ENCODE measurements around the gene BPIFB4. TPM values are rescaled to one million over a fixed set of nuclear protein-coding genes. Genes with fewer than 3 reads are reported as not detected.

BPIFB4 gene
- total RNA-seq, 1 experiment from 2014 or later, result not detected

DNA sequence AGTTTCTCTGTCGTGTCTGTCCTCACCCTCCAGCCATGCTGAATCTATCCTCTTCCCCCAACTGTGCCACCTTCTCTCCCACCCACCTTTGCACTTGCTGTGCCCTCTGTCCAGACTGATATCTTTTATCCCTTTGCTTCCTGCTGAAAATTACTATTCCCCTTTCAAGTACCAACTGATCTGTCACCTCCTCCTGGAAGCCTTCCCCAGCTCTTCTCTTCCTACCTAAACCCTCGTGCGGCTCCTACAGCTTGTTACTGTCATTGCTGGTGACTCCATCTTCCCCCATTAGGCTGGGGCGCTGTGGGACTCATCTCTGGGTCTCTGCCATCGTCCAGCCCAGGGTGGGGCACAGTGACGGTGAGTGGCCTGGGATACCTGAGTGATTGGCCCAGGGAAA, 46.9 kb upstream of the BPIFB4 start:
- no peak overlapping the region for H3K4me3 Mint-ChIP-seq (ENCODE audit: low read depth, unreplicated experiment)
- no peak overlapping the region for H3K27ac Mint-ChIP-seq (ENCODE audit: unreplicated experiment)
- CTCF ChIA-PET, result no interaction called here
- intact Hi-C loops (cut with micrococcal nuclease; ENCODE audit: unreplicated experiment), result no loop called here
- no peak for DNase-seq
- no peaks in the 10 kb centered on the region for H3K4me1 Mint-ChIP-seq (ENCODE audit: low read depth, unreplicated experiment)
- no peaks in the 10 kb centered on the region for H3K9me3 Mint-ChIP-seq (ENCODE audit: low read depth, unreplicated experiment)
- TF ChIP-seq, protein P1, sequence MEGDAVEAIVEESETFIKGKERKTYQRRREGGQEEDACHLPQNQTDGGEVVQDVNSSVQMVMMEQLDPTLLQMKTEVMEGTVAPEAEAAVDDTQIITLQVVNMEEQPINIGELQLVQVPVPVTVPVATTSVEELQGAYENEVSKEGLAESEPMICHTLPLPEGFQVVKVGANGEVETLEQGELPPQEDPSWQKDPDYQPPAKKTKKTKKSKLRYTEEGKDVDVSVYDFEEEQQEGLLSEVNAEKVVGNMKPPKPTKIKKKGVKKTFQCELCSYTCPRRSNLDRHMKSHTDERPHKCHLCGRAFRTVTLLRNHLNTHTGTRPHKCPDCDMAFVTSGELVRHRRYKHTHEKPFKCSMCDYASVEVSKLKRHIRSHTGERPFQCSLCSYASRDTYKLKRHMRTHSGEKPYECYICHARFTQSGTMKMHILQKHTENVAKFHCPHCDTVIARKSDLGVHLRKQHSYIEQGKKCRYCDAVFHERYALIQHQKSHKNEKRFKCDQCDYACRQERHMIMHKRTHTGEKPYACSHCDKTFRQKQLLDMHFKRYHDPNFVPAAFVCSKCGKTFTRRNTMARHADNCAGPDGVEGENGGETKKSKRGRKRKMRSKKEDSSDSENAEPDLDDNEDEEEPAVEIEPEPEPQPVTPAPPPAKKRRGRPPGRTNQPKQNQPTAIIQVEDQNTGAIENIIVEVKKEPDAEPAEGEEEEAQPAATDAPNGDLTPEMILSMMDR (IDR thresholded peaks at IDR 0.05; ENCODE audit: unreplicated experiment), result no peak
- peaks cover 4% of the 10 kb centered on the region for H3K27me3 Mint-ChIP-seq (ENCODE audit: unreplicated experiment)
- no peaks in the 10 kb centered on the region for H3K36me3 Mint-ChIP-seq (ENCODE audit: insufficient read depth, unreplicated experiment)
- no TSS peak for BruUV-seq (replicated peaks)

DNA sequence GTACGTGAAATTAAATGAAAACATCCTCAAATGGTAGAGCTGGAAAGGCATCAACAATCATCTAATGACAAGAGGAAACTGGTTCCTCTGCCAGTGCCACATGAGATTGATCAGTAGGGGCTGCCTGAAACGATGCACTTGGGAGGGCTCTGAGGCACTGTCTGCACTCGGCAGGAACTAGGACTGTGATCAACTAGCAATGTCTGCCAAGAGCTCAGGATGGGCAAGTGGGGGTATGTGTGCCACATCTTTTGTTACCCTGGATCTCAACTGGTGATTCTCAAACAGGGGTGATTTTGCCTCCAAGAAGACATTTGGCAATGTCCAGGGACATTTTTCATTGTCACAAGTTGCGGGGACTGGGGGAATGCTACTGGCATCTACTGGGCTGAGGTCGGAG, 46.1 kb upstream of the BPIFB4 start:
- BruUV-seq (replicated peaks), result no TSS peak
- no peaks in the 10 kb centered on the region for H3K4me1 Mint-ChIP-seq (ENCODE audit: low read depth, unreplicated experiment)
- intact Hi-C loops (cut with micrococcal nuclease; ENCODE audit: unreplicated experiment), result no loop called here
- H3K27ac Mint-ChIP-seq (ENCODE audit: unreplicated experiment), result no peak overlapping the region
- H3K4me3 Mint-ChIP-seq (ENCODE audit: low read depth, unreplicated experiment), result no peak overlapping the region
- CTCF ChIA-PET, result no interaction called here
- H3K36me3 Mint-ChIP-seq (ENCODE audit: insufficient read depth, unreplicated experiment), result no peaks in the 10 kb centered on the region
- no peak for DNase-seq
- TF ChIP-seq, protein P1 (IDR thresholded peaks at IDR 0.05; ENCODE audit: unreplicated experiment), result no peak
- no peaks in the 10 kb centered on the region for H3K9me3 Mint-ChIP-seq (ENCODE audit: low read depth, unreplicated experiment)
- H3K27me3 Mint-ChIP-seq (ENCODE audit: unreplicated experiment), result peaks cover 13% of the 10 kb centered on the region

DNA sequence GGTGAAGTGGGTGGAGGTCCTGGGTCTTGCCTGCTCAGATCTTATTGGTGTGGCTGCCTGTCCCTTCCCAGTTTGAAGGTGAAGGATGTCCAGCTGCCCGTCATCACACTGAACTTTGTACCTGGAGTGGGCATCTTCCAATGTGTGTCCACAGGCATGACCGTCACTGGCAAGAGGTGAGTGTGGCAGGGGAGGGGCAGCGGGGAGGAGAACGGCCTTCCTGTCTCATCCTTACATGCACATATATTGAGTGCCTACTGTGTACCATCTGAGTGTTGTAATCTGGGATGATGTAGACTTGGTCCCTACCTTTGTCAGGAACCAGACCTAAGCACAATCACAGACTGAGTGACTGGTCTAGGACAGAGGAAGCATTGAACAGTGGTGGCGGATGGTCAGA, 45.3 kb upstream of the BPIFB4 start:
- H3K4me3 Mint-ChIP-seq (ENCODE audit: low read depth, unreplicated experiment), result no peak overlapping the region
- no peaks in the 10 kb centered on the region for H3K4me1 Mint-ChIP-seq (ENCODE audit: low read depth, unreplicated experiment)
- TF ChIP-seq, protein P1 (IDR thresholded peaks at IDR 0.05; ENCODE audit: unreplicated experiment), result no peak
- intact Hi-C loops (cut with micrococcal nuclease; ENCODE audit: unreplicated experiment), result no loop called here
- H3K9me3 Mint-ChIP-seq (ENCODE audit: low read depth, unreplicated experiment), result no peaks in the 10 kb centered on the region
- H3K27me3 Mint-ChIP-seq (ENCODE audit: unreplicated experiment), result peaks cover 20% of the 10 kb centered on the region
- CTCF ChIA-PET, result no interaction called here
- no peak for DNase-seq
- no TSS peak for BruUV-seq (replicated peaks)
- no peaks in the 10 kb centered on the region for H3K36me3 Mint-ChIP-seq (ENCODE audit: insufficient read depth, unreplicated experiment)
- H3K27ac Mint-ChIP-seq (ENCODE audit: unreplicated experiment), result no peak overlapping the region

GRCh38 chr20:33034901-33035492, 44.4 kb upstream of the BPIFB4 start:
- peaks cover 29% of the 10 kb centered on the region for H3K27me3 Mint-ChIP-seq (ENCODE audit: unreplicated experiment)
- CTCF ChIA-PET, result no interaction called here
- DNase-seq, result no peak

More at GRCh38 chr20:33034901-33035492, 44.4 kb upstream of the BPIFB4 start:
- no peak overlapping the region for H3K4me3 Mint-ChIP-seq (ENCODE audit: low read depth, unreplicated experiment)
- no peaks in the 10 kb centered on the region for H3K36me3 Mint-ChIP-seq (ENCODE audit: insufficient read depth, unreplicated experiment)
- no peaks in the 10 kb centered on the region for H3K9me3 Mint-ChIP-seq (ENCODE audit: low read depth, unreplicated experiment)
- BruUV-seq (replicated peaks), result no TSS peak
- intact Hi-C loops (cut with micrococcal nuclease; ENCODE audit: unreplicated experiment), result no loop called here
- TF ChIP-seq, protein P1 (IDR thresholded peaks at IDR 0.05; ENCODE audit: unreplicated experiment), result no peak
- H3K27ac Mint-ChIP-seq (ENCODE audit: unreplicated experiment), result no peak overlapping the region
- H3K4me1 Mint-ChIP-seq (ENCODE audit: low read depth, unreplicated experiment), result no peaks in the 10 kb centered on the region

Data from Calu3 (cell line).